H1 (cell line): ENCODE measurements around the gene F7. TPM values are rescaled to one million over a fixed set of nuclear protein-coding genes. Genes with fewer than 3 reads are reported as not detected.

Experiments
- CTCF ChIA-PET: fragments of 300-600 bp; sonication (Branson Sonifier 250); formaldehyde crosslinking; loops from one replicate; lab custom pipeline; 2021; ENCODE audit not compliant: partially characterized antibody; lab: Charles Lee
- POLR2A ChIA-PET: fragments of 300-600 bp; sonication (Branson Sonifier 250); formaldehyde crosslinking; loops from one replicate; lab custom pipeline; 2021; ENCODE audit warnings: inconsistent platforms; ENCODE audit not compliant: partially characterized antibody; lab: Charles Lee
- DNase-seq, 2 experiments: peaks; one replicate each; pipeline versions ENCODE4 v3.0.0 to v3.0.0-alpha.2; 2010 to 2022; ENCODE audit warnings: low spot score in 2 of 2, low read depth in 1 of 2, mixed read lengths in 1 of 2
- FAIRE-seq: peaks from 2 replicates; lab custom pipeline; 2011; peaks lifted over from hg19 to GRCh38; lab: Jason Lieb, UNC
- H2AFZ ChIP-seq: 2 replicates; pipeline ENCODE4 v1.8.1; 2012; ENCODE audit warnings: low read length, inconsistent platforms
- H2AK5ac ChIP-seq: 2 replicates; pipeline ENCODE4 v1.6.1; 2013; ENCODE audit warnings: low read depth, low read length
- H2BK120ac ChIP-seq: replicated peaks from 2 replicates; pipeline ENCODE3; 2013; ENCODE audit warnings: low read depth, low read length, inconsistent platforms
- H2BK12ac ChIP-seq: 2 replicates; pipeline ENCODE4 v1.6.1; 2013; ENCODE audit warnings: low read depth, low read length
- H2BK15ac ChIP-seq: 2 replicates; pipeline ENCODE4 v1.6.1; 2013; ENCODE audit warnings: low read length
- H2BK20ac ChIP-seq: 2 replicates; pipeline ENCODE4 v1.6.1; 2013; ENCODE audit warnings: low read length
- H2BK5ac ChIP-seq: 2 replicates; pipeline ENCODE4 v1.6.1; 2013; ENCODE audit warnings: low read depth, low read length
- H3K14ac ChIP-seq: 2 replicates; pipeline ENCODE4 v1.6.1; 2013; ENCODE audit warnings: inconsistent platforms; ENCODE audit not compliant: insufficient read length
- H3K18ac ChIP-seq: 2 replicates; pipeline ENCODE4 v1.6.1; 2013; ENCODE audit warnings: low read length; ENCODE audit errors: extremely low read depth
- H3K23ac ChIP-seq: 2 replicates; pipeline ENCODE4 v1.6.1; 2013; ENCODE audit warnings: inconsistent platforms; ENCODE audit not compliant: insufficient read length
- H3K23me2 ChIP-seq: 2 replicates; pipeline ENCODE4 v1.6.1; 2013; ENCODE audit warnings: low read depth, low read length
- H3K27ac ChIP-seq: 2 replicates; pipeline ENCODE4 v1.6.1; 2011; ENCODE audit warnings: low read depth, low read length, inconsistent platforms
- H3K27me3 ChIP-seq, 4 experiments: replicated peaks in 1 of 4; 1 replicate in 1 of 4; 2 replicates in 3 of 4; pipeline versions ENCODE4 v1.6.1 to v1.8.1; 2011 to 2013; ENCODE audit warnings: low read length in 3 of 4, mild to moderate bottlenecking in 3 of 4, inconsistent platforms in 2 of 4, mixed read lengths in 2 of 4, moderate library complexity in 1 of 4; ENCODE audit not compliant: control insufficient read depth in 3 of 4, insufficient read depth in 3 of 4; ENCODE audit errors: extremely low read depth in 1 of 4
- H3K36me3 ChIP-seq, 4 experiments: 2 replicates each; pipeline versions ENCODE4 v1.6.1 to v1.8.1; 2011 to 2013; ENCODE audit warnings: mild to moderate bottlenecking in 4 of 4, low read length in 3 of 4, moderate library complexity in 2 of 4, control low read depth in 1 of 4, inconsistent platforms in 1 of 4; ENCODE audit not compliant: insufficient read depth in 4 of 4, control insufficient read depth in 2 of 4
- H3K4ac ChIP-seq: replicated peaks from 2 replicates; pipeline ENCODE3; 2013; ENCODE audit warnings: low read length, low read depth, mixed read lengths, inconsistent platforms; ENCODE audit not compliant: insufficient read length
- H3K4me1 ChIP-seq, 4 experiments: replicated peaks in 1 of 4; 1 replicate in 1 of 4; 2 replicates in 3 of 4; pipeline versions ENCODE4 v1.6.1 to v1.8.1; 2011 to 2013; ENCODE audit warnings: low read length in 3 of 4, inconsistent platforms in 2 of 4, mixed read lengths in 1 of 4; ENCODE audit not compliant: insufficient read depth in 4 of 4, control insufficient read depth in 3 of 4
- H3K4me2 ChIP-seq, 2 experiments: 2 replicates each; pipeline versions ENCODE4 v1.6.1 to v1.8.1; 2011 to 2013; ENCODE audit warnings: low read depth in 2 of 2, low read length in 2 of 2, control low read depth in 1 of 2, inconsistent platforms in 1 of 2, mild to moderate bottlenecking in 1 of 2; ENCODE audit not compliant: insufficient read depth in 1 of 2
- H3K4me3 ChIP-seq, 4 experiments: fragments of 200-600, 300-600 bp in 1 of 4; sonication (generic), shearing (Covaris generic), sonication (Bioruptor Twin) in 1 of 4; 2 replicates each; pipeline versions ENCODE4 v1.5.1 to v1.8.1; 2011 to 2016; ENCODE audit warnings: low read length in 4 of 4, low read depth in 3 of 4, control low read depth in 2 of 4, inconsistent platforms in 2 of 4, mild to moderate bottlenecking in 2 of 4, mixed read lengths in 1 of 4, moderate library complexity in 1 of 4; ENCODE audit not compliant: insufficient read depth in 2 of 4; ENCODE audit errors: extremely low read depth in 1 of 4
- H3K56ac ChIP-seq: replicated peaks from 2 replicates; pipeline ENCODE3; 2013; ENCODE audit warnings: low read depth, mild to moderate bottlenecking, mixed read lengths, low read length, inconsistent platforms; ENCODE audit not compliant: insufficient read length
- H3K79me1 ChIP-seq: 2 replicates; pipeline ENCODE4 v1.6.1; 2013; ENCODE audit warnings: low read depth, low read length, control low read depth
- H3K79me2 ChIP-seq, 2 experiments: 2 replicates each; pipeline versions ENCODE4 v1.6.1 to v1.8.1; 2012 to 2013; ENCODE audit warnings: low read length in 2 of 2, mild to moderate bottlenecking in 2 of 2, inconsistent platforms in 1 of 2; ENCODE audit not compliant: insufficient read depth in 2 of 2, control insufficient read depth in 1 of 2
- H3K9ac ChIP-seq, 4 experiments: replicated peaks in 1 of 4; 1 replicate in 1 of 4; 2 replicates in 3 of 4; pipeline versions ENCODE4 v1.6.1 to v1.8.1; 2011 to 2013; ENCODE audit warnings: low read depth in 3 of 4, low read length in 3 of 4, control low read depth in 2 of 4, mild to moderate bottlenecking in 2 of 4, moderate library complexity in 2 of 4, inconsistent platforms in 1 of 4; ENCODE audit errors: extremely low read depth in 1 of 4
- H3K9me3 ChIP-seq, 2 experiments: 2 replicates each; pipeline versions ENCODE4 v1.6.1 to v1.8.1; 2012 to 2013; ENCODE audit warnings: mild to moderate bottlenecking in 2 of 2, moderate library complexity in 2 of 2, control low read depth in 1 of 2, inconsistent platforms in 1 of 2, low read depth in 1 of 2, low read length in 1 of 2, mixed read lengths in 1 of 2; ENCODE audit not compliant: insufficient read depth in 2 of 2
- H4K20me1 ChIP-seq, 2 experiments: replicated peaks in 1 of 2; 2 replicates each; pipeline versions ENCODE3 to v1.8.1; 2011 to 2013; ENCODE audit warnings: inconsistent platforms in 2 of 2, low read length in 2 of 2, mild to moderate bottlenecking in 1 of 2; ENCODE audit not compliant: insufficient read depth in 2 of 2, control insufficient read depth in 1 of 2
- H4K5ac ChIP-seq: 2 replicates; pipeline ENCODE4 v1.6.1; 2013; ENCODE audit warnings: low read length, low read depth, mixed read lengths, inconsistent platforms; ENCODE audit not compliant: insufficient read length
- H4K8ac ChIP-seq: 2 replicates; pipeline ENCODE4 v1.8.0; 2013; ENCODE audit warnings: mild to moderate bottlenecking, moderate library complexity, low read length, inconsistent platforms; ENCODE audit not compliant: insufficient read depth; ENCODE audit errors: extremely low read depth
- H4K91ac ChIP-seq: replicated peaks from 2 replicates; pipeline ENCODE3; 2013; ENCODE audit warnings: low read length, mixed read lengths, inconsistent platforms; ENCODE audit not compliant: insufficient read length
- CBX5 ChIP-seq: fragments of 300-800, 300-1000 bp; sonication (generic); IDR thresholded peaks from 2 replicates; pipeline ENCODE4 v1.7.1; 2016; ENCODE audit warnings: antibody characterized with exemption, low read length, low read depth
- CEBPB ChIP-seq: IDR thresholded peaks from 2 replicates; pipeline ENCODE4 v1.6.1; 2012; ENCODE audit warnings: low read depth, low read length
- CHD1 ChIP-seq: IDR thresholded peaks from 2 replicates; pipeline ENCODE4 v1.6.1; 2012; ENCODE audit warnings: low read depth, low read length, improper control_type of control experiment
- EZH2 ChIP-seq: fragments of 200-600 bp; sonication (generic); IDR thresholded peaks from 2 replicates; pipeline ENCODE4 v1.7.1; 2012; ENCODE audit warnings: low read depth, mild to moderate bottlenecking, moderate library complexity, low read length, inconsistent platforms; ENCODE audit not compliant: severe bottlenecking
- NANOG ChIP-seq: IDR thresholded peaks from 2 replicates; pipeline ENCODE4 v1.6.1; 2011; ENCODE audit warnings: low read length, low read depth, mild to moderate bottlenecking, inconsistent platforms; ENCODE audit not compliant: insufficient read depth, poor library complexity, severe bottlenecking
- PHF8 ChIP-seq: fragments of 200-600 bp; sonication (generic); conservative IDR thresholded peaks from 2 replicates; pipeline ENCODE4 v1.7.1; 2012; ENCODE audit warnings: low read depth, mild to moderate bottlenecking, inconsistent platforms, low read length, moderate library complexity
- POLR2A ChIP-seq, 2 experiments: IDR thresholded peaks; 1 replicate in 1 of 2; 2 replicates in 1 of 2; pipeline ENCODE4 v1.6.1; 2011; ENCODE audit warnings: low read depth in 2 of 2, low read length in 2 of 2, mild to moderate bottlenecking in 2 of 2; ENCODE audit errors: control extremely low read depth in 1 of 2
- RBBP5 ChIP-seq: IDR thresholded peaks from 2 replicates; pipeline ENCODE4 v1.7.1; 2012; ENCODE audit warnings: low read depth, mild to moderate bottlenecking, inconsistent platforms, low read length, moderate library complexity, borderline replicate concordance
- RXRA ChIP-seq: IDR thresholded peaks from 2 replicates; pipeline ENCODE4 v1.6.1; 2011; ENCODE audit warnings: low read depth, mild to moderate bottlenecking, low read length, moderate library complexity; ENCODE audit not compliant: insufficient read depth
- SIRT6 ChIP-seq: IDR thresholded peaks from one replicate; pipeline ENCODE4 v1.7.1; 2012; ENCODE audit warnings: low read length, inconsistent platforms
- SIX5 ChIP-seq: IDR thresholded peaks from 2 replicates; pipeline ENCODE4 v1.6.1; 2011; ENCODE audit warnings: mild to moderate bottlenecking, low read depth, low read length
- TBP ChIP-seq: IDR thresholded peaks from 2 replicates; pipeline ENCODE4 v1.6.1; 2011; ENCODE audit warnings: low read depth, low read length, improper control_type of control experiment
- ZNF274 ChIP-seq: IDR thresholded peaks from 2 replicates; pipeline ENCODE4 v1.7.0; 2012; ENCODE audit warnings: low read length, borderline replicate concordance; ENCODE audit errors: extremely low read depth
- WGBS, 2 experiments: shearing (Covaris generic) in 1 of 2; methylation state at CpG; one replicate each; pipeline versions ENCODE4 v1.1.6 to v1.1.7; 2013 to 2015; ENCODE audit warnings: low lambda C conversion rate in 2 of 2, mixed read lengths in 2 of 2, inconsistent platforms in 1 of 2, low coverage in 1 of 2, missing lambda C conversion rate in 1 of 2; ENCODE audit not compliant: insufficient replicate concordance in 2 of 2, insufficient coverage in 1 of 2, insufficient read length in 1 of 2; ENCODE audit errors: extremely low coverage in 1 of 2, missing lambda C conversion rate in 1 of 2; 5-methylcytosine and 5-hydroxymethylcytosine counted together
- polyA plus RNA-seq, 7 experiments: library from polyadenylated mRNA; depleted of rRNA in 3 of 7; stranded (reverse) in 5 of 7; unstranded in 2 of 7; fragments of >200 nt in 5 of 7; fragments of 200-250 nt in 2 of 7; gene quantifications; 1 replicate in 5 of 7; 2 replicates in 1 of 7; 4 replicates in 1 of 7; pipeline versions ENCODE4 v1.2.1 to v1.2.3, GENCODE V29; 2011 to 2013; ENCODE audit warnings: missing spikeins in 2 of 7, mixed read lengths in 2 of 7
- total RNA-seq: library from RNA; stranded (reverse); fragmentation: NEBNext Ultra II Directional; extraction: Animal tissue kit (Norgen Biotek cat#: 25700); gene quantifications from 2 replicates; pipeline ENCODE4 v1.2.1, GENCODE V29; 2021

Gene F7
- total and polyA plus RNA-seq, 2 of the 8 experiments (the other 6 are each of a cell fraction or from before 2014, with no cell fraction given) = 0.43 to 0.98 TPM

DNA sequence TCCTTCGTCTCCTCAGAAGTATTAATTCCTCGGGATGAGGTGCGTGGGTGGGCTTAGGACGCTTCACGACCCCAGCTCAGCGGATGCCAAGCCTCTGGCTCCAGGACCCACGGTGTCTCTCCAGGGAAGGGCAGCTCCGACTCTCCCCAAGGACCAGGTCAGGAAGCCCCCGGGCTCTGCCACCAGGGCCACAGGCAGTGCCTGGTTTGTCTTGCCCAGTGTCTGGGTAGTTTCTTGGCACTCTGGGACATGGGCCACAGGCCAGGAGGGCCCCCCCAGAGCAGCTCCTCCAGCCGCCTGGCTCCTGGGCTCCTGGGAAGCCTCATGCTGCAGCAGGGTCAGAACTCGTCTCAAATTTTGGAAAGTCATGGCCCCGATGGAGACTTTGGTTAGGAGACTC lies 55.4 kb downstream of the F7 start:
- Histone ChIP-seq H4K91ac (no peak overlapping the region), H3K9me3 (no peaks in the 10 kb centered on the region), H3K9ac (no peak overlapping the region), H2BK15ac (no peak overlapping the region), H2AFZ (no peak overlapping the region), H3K23me2 (no peaks in the 10 kb centered on the region; the same call in 1 of the 2 replicates), H3K56ac (no peak overlapping the region), H2BK120ac (no peak overlapping the region), H4K5ac (no peak overlapping the region)
- 92% methylated on average over 12 of the region's 12 CpGs; no CpG with 5 or more reads in 1 of the 2 experiments for WGBS, 2 experiments
- TF ChIP-seq ZNF274 (no peak), POLR2A (IDR thresholded peaks at IDR 0.05; ENCODE audit: control extremely low read depth in 1 of 2, low read depth in 2 of 2, low read length in 2 of 2) (no peak), CBX5 (no peak), RBBP5 (no peak), NANOG (no peak), CHD1 (no peak), PHF8 (no peak), TBP (no peak), SIRT6 (no peak), SIX5 (no peak), RXRA (no peak), CEBPB (no peak), EZH2 (no peak)
- TF ChIP-seq, all 59 proteins: peak for 0
- no peak overlapping the region for H3K18ac ChIP-seq
- no peak for FAIRE-seq
- no peak overlapping the region for H3K4me3 ChIP-seq
- H3K79me1 ChIP-seq = no peaks in the 10 kb centered on the region
- H3K4me1 ChIP-seq = peaks cover 0 to 22% (median 14%) of the 10 kb centered on the region in 4 experiments; a peak in 6 of 7 replicates
- H3K4ac ChIP-seq = no peak overlapping the region
- ChIA-PET CTCF (no interaction called here), POLR2A (interaction anchor here (1.0 to 1.2 kb wide), 5 partner anchors 14 to 51 kb away, joined by 3 to 7 read pairs (median 3); no protein-coding TSS in a partner anchor)
- no peaks in the 10 kb centered on the region for H3K79me2 ChIP-seq
- no peak overlapping the region for H2BK5ac ChIP-seq
- DNase-seq = no peak
- no peaks in the 10 kb centered on the region for H4K20me1 ChIP-seq
- no peaks in the 10 kb centered on the region for H3K36me3 ChIP-seq
- no peak overlapping the region for H4K8ac ChIP-seq
- no peak overlapping the region for H2AK5ac ChIP-seq
- H3K27me3 ChIP-seq = no peaks in the 10 kb centered on the region; a peak in 1 of 7 replicates
- no peak overlapping the region for H2BK12ac ChIP-seq
- H3K4me2 ChIP-seq = no peak overlapping the region
- no peak overlapping the region for H3K14ac ChIP-seq
- H3K27ac ChIP-seq = no peak overlapping the region
- no peak overlapping the region for H2BK20ac ChIP-seq
- no peak overlapping the region for H3K23ac ChIP-seq
